GM19468 (cell line): ENCODE data around the gene RASA4.
"Not testable (repeated sequence)": the region's sequence is repeated elsewhere in the genome, so short reads cannot be mapped to it uniquely, and the experiment has no call there.

Source experiments
- ATAC-seq: cut with Tn5 transposase; IDR thresholded peaks from one replicate; pipeline ENCODE4 v1.9.1; 2021; ENCODE audit warnings: mild to moderate bottlenecking, moderate library complexity, moderate number of reproducible peaks; ENCODE audit not compliant: unreplicated experiment; ENCODE audit errors: extremely low read depth

RASA4 gene

GRCh38 chr7:102616507-102617125 is at the start of gene RASA4:
Gene RASA4, minus strand, starts transcription at chr7:102616756. Its CDS starts 67 bp downstream, at chr7:102616689.
- peak; percentile 39 for ATAC-seq

GRCh38 chr7:102664765-102665164 is 48.2 kb upstream of the RASA4 start:
- ATAC-seq = not testable (repeated sequence)

GRCh38 chr7:102649924-102650323 is 33.4 kb upstream of the RASA4 start, which contains the start of gene SPDYE2B:
Gene SPDYE2B, plus strand, starts transcription at chr7:102650319. Its CDS starts 2,030 bp downstream, at chr7:102652349.
- ATAC-seq = not testable (repeated sequence)

- ATAC-seq = not testable (repeated sequence)
Observed at GRCh38 chr7:102647813-102648212, 31.3 kb upstream of the RASA4 start.

- ATAC-seq = not testable (repeated sequence)
Observed at GRCh38 chr7:102643404-102643803, 26.8 kb upstream of the RASA4 start.

GRCh38 chr7:102642691-102643090 is 26.1 kb upstream of the RASA4 start, which contains the start of gene UPK3BL1:
Gene UPK3BL1, minus strand, starts transcription at chr7:102642791. Its CDS starts 50 bp downstream, at chr7:102642741.
- ATAC-seq = not testable (repeated sequence)

GRCh38 chr7:102638848-102639247 is 22.3 kb upstream of the RASA4 start:
- ATAC-seq = not testable (repeated sequence)

GRCh38 chr7:102636956-102637355 is 20.4 kb upstream of the RASA4 start:
- ATAC-seq = not testable (repeated sequence)

GRCh38 chr7:102635354-102635753 is 18.8 kb upstream of the RASA4 start:
- ATAC-seq = not testable (repeated sequence)

- not testable (repeated sequence) for ATAC-seq
Observed at GRCh38 chr7:102634299-102634698, 17.7 kb upstream of the RASA4 start.

GRCh38 chr7:102630622-102631021 is 14.1 kb upstream of the RASA4 start:
- ATAC-seq = not testable (repeated sequence)

- not testable (repeated sequence) for ATAC-seq
Observed at GRCh38 chr7:102627271-102627904, 10.8 kb upstream of the RASA4 start.

GRCh38 chr7:102618122-102618521 is 1.6 kb upstream of the RASA4 start:
- not testable (repeated sequence) for ATAC-seq

- not testable (repeated sequence) for ATAC-seq
Observed at GRCh38 chr7:102615930-102616329, 626 bp downstream of the RASA4 start.

- not testable (repeated sequence) for ATAC-seq
Observed at GRCh38 chr7:102614873-102615272, 1.7 kb downstream of the RASA4 start.

GRCh38 chr7:102614346-102614697 is 2.2 kb downstream of the RASA4 start:
- peak; percentile 1 for ATAC-seq

- peak; percentile 68 for ATAC-seq
Observed at GRCh38 chr7:102613575-102614345, 2.8 kb downstream of the RASA4 start.

GRCh38 chr7:102611675-102612325 is 4.8 kb downstream of the RASA4 start:
- not testable (repeated sequence) for ATAC-seq

- ATAC-seq = not testable (repeated sequence)
Observed at GRCh38 chr7:102611013-102611674, 5.4 kb downstream of the RASA4 start.

GRCh38 chr7:102610441-102610840 is 6.1 kb downstream of the RASA4 start:
- not testable (repeated sequence) for ATAC-seq
